SIG-M5 treated with dmso at 0.1 percent for 504 hours (cell line): Measurements from ENCODE around the gene IL15RA.
"Not testable (repeated sequence)": the region's sequence is repeated elsewhere in the genome, so short reads cannot be mapped to it uniquely, and the experiment has no call there.

Source experiments
- DNase-seq: peaks from one replicate; lab custom pipeline; 2025; ENCODE audit not compliant: unreplicated experiment; lab: John Stamatoyannopoulos, UW

IL15RA gene

GRCh38 chr10:6006546-6006945, 29.2 kb upstream of the IL15RA start:
- DNase-seq = no peak

DNA sequence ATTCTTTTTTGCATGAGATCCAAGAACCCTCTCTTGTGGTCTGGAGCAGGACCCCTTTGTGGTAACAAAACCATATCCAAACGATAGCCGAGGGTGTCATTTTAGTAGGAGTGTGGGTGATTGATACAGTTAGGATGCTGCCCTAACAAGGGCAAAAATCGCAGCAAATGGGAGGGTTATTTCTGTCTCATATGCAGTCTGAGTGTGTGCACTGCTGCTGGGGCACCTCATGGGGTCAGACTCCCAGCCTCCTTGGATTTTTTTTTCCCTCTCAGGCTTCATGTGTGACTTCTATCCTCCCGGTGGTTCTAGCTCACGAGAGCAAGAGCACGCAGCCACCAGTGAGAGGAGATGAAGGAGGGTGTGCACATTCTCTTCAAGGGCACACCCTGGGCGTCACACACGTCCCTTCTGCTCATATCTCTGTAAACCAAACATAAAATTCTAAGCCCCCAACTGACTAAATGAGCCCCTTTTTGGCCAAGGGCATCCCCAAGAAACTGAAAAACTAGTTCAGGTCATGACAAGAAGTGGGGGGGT, 28.6 kb upstream of the IL15RA start:
- no peak for DNase-seq

- DNase-seq = not testable (repeated sequence)
These were observed 27.9 kb upstream of the IL15RA start for GRCh38 chr10:6005161-6005804.

DNA sequence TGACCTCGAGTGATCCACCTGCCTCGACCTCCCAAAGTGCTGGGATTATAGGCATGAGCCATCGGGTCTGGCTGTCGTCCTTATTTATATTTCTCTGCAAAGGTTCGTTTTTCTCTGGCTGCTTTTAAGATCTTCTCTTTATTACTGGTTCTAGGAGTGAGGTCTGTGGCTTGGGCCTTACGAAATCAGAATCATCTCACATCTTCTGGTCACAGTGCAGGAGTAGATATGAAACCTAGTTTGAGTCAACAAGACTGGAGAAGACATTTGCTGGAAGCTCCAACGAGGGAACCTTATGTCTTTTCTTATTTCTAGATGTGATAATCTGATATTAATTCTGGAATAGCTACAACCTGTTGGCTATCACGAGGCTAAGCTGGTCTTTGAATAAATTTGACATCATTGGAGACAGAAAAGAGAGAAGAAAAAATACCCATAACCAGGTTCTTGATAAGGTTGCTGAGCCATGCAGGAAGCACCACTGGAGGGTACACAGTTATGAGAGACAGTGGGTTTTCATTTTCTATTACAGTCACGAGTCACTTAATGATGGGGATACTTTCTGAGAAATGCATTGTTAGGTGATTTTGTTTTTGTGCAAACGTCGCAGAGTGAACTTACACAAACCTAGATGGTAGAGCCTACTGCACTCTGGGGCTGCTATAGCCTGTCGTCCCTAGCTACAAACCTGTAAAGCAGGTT, 25.6 kb upstream of the IL15RA start:
- DNase-seq = no peak

- DNase-seq = no peak
These were observed 22.3 kb upstream of the IL15RA start for GRCh38 chr10:5999440-6000165.

DNA sequence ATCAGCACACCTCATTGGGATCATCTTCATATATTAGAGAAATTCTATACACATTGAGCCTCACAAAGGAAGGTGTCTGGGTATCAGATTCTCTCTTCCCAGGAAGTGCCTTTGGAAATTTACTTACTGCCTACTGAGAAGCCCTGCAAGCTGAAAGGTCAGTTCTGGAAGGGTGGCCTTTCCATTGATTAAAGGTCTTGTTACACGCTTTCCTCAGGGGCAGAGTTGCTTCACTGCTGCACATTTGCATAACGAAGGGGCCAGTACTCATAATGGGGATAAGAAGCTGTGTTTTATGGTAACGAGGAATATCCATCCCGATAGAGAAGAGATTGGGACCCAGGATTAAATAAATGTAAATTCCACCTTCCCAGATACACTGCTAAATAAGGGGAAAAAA, 19.4 kb upstream of the IL15RA start:
- no peak for DNase-seq

DNA sequence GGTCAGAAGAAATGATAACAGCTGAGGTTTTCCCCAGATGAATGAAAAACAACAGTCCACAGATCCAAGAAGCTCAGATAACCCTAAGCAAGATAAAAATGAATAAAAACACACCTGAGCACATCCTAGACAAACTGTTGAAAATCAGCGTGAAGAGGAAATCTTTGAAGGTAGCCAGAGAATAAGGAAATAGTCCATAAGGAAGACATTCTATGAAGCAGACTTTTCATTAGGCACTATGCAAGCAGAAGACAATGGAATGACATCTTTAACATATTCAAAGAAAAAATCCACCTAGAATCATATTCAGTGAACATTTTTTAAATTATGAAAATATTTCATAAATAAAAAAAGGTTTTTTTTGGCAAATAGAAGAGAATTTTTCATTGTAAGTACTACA, 15.1 kb upstream of the IL15RA start:
- no peak for DNase-seq

- no peak for DNase-seq
These were observed 14.4 kb upstream of the IL15RA start for GRCh38 chr10:5991708-5992107.

GRCh38 chr10:5989756-5990155, 12.4 kb upstream of the IL15RA start:
- no peak for DNase-seq

DNA sequence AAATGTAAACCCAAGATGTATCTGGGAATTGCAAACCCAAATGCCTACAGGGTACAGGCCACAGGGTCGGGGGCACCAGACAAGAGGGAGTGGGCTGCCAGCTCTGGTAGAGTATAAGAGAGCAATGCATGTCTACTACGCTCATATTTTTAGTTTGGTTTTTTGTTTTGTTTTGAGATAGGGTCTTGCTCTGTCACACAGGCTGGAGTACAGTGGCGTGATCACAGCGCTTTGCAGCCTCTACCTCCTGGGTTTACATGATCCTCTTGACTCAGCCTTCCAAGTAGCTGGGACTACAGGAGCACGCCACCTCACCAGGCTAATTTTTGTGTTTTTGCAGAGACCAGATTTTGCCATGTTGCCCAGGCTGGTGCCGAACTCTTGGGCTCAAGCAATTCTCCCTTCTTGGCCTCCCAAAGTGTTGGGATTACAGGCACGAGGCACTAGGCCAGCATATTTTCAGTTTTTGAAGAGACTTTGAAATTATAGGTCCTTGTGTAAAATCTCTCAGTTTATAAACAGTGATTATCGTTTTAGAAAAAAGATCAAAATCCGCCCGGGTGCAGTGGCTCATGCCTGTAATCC, 11.1 kb upstream of the IL15RA start:
- DNase-seq = no peak

DNA sequence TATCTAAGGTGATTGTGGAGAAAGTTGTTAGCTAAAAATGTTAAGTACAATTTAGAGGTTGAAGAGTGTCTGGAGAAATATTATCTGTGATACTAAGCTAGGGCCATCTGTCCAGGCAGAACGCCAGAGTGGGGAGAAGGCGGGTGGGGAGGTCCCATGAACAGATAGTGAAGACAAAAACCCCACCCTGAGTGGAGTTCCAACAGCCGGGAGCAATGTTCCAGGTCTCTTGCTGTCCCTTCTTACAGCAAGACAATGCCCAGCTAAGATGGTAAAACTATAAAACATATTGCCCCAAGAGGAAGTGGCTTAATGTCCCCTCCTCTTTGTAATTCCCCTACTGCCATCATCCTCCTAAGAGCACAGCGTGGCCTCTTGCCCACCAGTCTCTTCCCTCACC, 10.4 kb upstream of the IL15RA start:
- DNase-seq = no peak

DNA sequence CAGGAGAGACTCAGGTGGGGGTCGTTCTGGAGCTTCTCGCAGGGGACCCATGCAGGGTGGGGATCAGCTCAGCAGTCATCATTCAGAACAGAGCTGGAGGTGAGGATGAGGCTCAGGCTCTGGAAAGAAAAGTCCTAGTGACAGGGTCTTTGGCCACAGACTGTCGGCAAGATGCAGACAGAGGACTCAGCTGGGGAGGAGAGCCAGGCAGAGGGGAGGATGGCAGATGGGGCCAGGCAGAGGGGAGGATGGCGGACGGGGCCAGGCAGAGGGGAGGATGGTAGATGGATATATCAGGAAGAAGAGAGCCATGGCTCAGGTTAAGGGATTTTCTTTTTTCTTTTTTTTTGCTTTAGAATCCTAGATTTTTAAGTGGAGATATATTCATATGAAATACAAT, 7.7 kb upstream of the IL15RA start:
- DNase-seq = no peak

DNA sequence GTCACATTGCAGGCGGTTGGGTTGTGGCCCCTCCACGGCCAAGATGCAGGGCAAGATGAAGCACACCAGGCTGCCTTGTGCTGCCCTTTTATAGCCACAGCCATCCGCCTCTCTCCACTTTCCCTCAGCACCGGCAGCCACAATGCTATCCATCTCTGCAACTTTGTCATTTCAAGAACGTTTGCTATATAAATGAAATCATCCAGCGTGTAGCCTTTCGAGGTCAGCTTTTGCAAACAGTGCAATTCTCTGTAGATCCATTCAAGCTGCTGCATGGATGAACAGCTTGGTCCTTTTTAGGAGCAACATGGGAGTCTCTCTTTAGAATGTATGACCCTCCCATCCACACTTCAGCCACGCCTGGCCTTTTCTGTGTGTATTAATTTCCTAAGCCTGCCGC, 6.4 kb upstream of the IL15RA start:
- no peak for DNase-seq

- no peak for DNase-seq
These were observed 4.2 kb upstream of the IL15RA start for GRCh38 chr10:5981529-5981928.

DNA sequence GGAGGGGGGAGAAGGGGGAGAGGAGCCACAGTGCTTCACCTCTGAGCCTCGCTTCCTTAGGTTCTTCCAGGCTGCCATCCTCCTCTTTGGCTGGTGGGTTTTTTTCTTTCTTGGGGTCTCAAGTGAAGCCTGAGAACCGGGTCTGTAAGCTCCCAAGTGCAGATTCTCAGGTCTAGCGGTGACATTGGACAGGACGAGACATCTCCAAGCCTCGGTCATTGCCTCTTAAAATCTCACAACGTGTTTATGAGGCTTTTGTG, 817 bp upstream of the IL15RA start:
- no peak for DNase-seq

DNA sequence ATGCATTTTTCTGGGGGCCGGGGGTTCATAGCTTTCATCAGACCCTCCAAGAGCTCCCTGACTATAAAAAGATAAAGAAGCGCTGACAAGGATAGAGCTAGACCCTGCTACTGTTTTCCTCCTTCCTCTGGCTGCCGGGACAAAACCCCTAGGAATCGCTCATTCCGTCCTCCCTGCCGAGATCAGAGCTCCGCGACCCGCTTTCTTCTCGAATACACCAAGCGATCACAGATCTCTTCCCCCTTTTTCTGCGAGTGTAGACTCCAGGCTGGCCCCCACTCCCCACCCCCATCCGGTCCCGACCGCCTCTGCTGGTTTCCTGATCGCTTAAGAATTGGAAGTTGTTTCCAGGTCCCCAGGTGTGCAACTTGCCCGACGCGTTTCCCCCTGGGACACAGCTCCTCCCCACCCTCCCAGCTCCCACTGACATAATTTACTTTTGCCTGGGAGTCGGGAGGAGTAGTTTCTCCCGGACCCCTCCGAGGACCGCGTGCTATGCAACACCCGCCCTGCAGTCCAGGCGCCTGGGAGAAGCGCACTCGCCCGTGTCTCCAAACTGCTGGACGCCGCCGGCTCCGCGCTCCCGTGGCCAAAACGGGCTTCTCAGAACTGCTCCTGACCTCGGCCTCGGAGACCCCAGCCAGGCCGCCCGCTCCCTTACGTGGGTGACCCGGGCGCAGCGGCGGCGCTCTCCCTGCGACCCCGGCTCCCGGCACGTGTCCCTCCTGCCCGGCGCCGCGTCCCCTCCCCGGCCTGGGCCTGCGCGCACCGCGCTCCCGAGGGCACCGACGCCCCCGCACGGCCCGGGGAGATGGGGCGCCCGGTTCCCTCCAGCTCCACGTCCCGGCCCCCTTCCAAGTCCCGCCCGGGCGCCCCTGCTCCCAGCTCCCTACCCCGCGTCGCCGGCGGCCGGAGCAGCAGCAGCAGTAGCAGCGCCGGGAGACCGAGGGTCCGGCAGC, 552 bp downstream of the IL15RA start:
- DNase-seq = peak; percentile 13

- DNase-seq = peak; percentile 68
These were observed 1.5 kb downstream of the IL15RA start for GRCh38 chr10:5975641-5976473.

DNA sequence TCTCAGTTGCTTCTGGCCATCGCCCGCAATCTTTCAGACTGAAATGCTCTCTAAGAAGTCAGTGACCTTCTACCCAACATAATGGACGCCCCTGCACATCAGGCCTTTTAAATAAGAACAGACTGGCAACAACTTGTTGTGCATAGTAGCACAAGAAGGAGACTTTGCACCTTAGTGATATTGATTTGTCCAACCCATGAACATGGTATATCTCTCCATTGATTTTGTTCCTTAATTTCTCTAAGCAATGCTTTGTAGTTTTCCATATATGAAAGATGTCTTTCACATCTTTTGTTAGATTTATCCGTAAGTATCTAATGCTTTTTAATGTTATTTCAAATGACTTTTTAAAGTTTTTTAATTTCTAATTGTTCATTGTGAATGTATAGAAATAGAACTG, 4.3 kb downstream of the IL15RA start:
- DNase-seq = no peak

DNA sequence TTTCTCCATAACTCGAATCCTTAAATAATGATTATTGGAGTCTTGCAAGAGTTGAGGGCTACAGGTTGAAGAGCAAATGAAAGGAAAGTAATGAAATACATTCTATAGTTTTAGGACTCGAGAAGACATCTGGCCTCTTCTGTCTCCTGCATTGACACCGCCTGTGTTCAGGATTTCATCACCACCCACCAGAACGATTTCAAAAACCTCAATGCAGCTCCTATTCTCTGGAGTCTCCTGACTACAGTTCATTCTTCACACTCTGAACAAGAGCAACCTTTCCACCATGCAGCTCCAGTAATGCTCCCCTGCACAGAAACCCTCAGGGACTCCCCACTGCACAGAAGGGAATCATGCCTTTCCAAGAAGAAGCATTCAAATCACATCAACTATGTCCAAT, 5.5 kb downstream of the IL15RA start:
- no peak for DNase-seq

GRCh38 chr10:5971315-5971832, 6.0 kb downstream of the IL15RA start:
- no peak for DNase-seq
